Stimulated activated CD4-positive, alpha-beta T cell treated with anti-CD3 and anti-CD28 coated beads, Interleukin-4, amount 100 ng/mL, for 4 hours (primary cell): ENCODE data around the gene ITGA2B.
"Not testable (repeated sequence)": the region's sequence is repeated elsewhere in the genome, so short reads cannot be mapped to it uniquely, and the experiment has no call there.

Experiments used
- DNase-seq, 2 experiments: peaks; one replicate each; pipeline ENCODE4 v3.0.0-alpha.2; 2020

Gene ITGA2B

GRCh38 chr17:44329516-44329915, 59.9 kb downstream of the ITGA2B start:
- DNase-seq = not testable (repeated sequence)

GRCh38 chr17:44327715-44328449, 61.6 kb downstream of the ITGA2B start:
- no peak for DNase-seq

- DNase-seq = peak; percentile 89 to 95
These were observed 62.5 kb downstream of the ITGA2B start for GRCh38 chr17:44326861-44327444.

GRCh38 chr17:44324571-44325275, 64.7 kb downstream of the ITGA2B start, which contains the start of gene SLC25A39:
Gene SLC25A39, minus strand, starts transcription at chr17:44324823. Its CDS starts 1,261 bp downstream, at chr17:44323562.
- peak; percentile 93 to 95 for DNase-seq

GRCh38 chr17:44324092-44324570, 65.3 kb downstream of the ITGA2B start:
- no peak for DNase-seq

GRCh38 chr17:44323359-44324091, 65.9 kb downstream of the ITGA2B start:
- DNase-seq = no peak

GRCh38 chr17:44322236-44322895, 67.1 kb downstream of the ITGA2B start:
- no peak for DNase-seq
